Cortex of kidney (tissue), 1 donor: Measurements from ENCODE around the gene PUDP.
"Not testable (repeated sequence)": the region's sequence is repeated elsewhere in the genome, so short reads cannot be mapped to it uniquely, and the experiment has no call there.

ENCODE experiments used
- DNase-seq: peaks from one replicate; lab custom pipeline; 2025; lab: John Stamatoyannopoulos, UW

The PUDP gene

DNA sequence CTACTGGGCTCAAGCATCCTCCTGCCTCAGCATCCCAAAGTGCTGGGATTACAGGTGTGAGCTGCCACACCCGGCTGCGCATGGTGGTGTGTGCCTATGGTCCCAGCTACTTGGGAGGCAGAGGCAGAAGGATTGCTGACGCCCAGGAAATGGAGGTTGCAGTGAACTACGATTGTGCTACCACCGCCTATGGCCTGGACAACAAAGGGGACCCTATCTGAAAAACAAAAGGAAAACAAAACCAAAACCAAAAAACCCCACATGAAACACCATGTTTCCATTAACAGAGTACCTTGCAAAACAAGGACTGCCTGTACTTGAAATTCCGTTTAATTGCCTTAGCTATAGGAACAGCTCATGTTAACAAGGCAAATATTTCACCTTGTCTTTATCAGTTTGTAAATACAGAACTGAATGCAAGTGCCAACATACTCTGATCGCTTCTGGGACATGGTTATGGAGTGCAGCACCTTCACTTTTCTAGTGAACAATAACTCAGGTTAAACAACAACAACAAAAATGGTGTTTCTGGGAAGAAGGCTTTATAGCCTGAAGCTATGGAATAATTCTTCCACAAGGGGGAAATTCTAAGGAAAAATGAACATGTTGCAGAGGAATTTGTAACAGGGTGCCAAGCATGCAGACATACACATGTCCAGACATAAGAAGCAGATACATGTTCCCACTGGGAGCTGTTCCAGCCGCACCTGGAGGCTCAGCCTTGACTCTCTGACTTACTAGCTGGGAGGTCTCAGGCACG, 73.6 kb downstream of the PUDP start:
- no peak for DNase-seq

DNA sequence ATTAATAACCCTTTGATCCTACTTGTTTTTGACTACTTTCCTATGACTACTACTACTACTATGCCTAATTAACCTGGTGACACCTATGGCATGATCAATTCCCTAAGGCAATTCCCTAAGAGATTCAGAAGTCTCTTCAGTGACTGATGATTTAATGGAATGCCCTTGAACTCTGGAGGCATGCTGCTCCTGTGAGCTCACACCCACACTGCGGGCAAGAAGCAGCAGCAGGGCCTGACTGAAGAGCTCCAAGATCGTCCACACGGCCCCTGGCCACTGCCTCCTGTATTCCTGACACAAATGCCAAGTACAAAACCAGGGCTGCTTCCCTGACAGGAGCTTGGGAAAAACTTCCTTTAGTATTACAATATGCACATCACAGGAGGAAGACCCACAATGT, 74.6 kb downstream of the PUDP start:
- no peak for DNase-seq

DNA sequence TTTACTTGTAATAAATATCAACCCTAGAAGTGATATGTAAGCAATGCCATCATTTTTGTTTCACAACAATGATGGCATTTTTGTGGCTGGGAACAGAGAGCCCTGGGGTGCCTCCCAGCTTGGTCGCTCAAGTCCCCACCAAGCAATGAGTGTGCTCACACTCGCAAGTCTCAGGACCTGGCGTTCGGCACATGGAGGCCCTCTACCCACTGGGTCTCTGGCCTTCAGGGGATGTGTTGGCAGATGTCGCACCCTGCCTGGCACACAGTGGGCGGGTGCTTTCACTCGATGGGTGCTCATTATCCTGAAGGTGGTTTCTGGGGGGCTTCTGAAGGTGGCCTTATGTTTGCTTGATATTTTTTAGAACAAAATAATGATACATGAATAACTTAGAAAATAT, 75.1 kb downstream of the PUDP start:
- DNase-seq = no peak

DNA sequence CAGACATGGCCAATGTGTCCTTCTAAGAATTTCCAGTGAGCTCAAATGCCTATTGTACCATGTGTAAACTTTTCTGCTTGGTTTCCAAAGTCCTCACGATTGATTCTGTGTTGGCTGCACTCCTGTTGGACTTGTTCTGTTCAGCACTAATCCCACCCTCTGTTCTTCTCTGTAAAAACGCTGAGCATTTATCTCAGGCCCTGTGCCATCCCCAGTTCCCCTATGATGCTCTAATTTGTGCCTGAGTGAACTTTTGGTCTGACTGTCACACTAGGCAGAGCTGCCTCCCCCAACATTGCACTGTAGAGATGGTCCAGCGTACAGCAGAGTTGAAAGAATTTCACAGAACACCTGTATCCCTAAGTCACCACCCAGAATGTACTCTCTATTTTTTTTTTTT, 76.6 kb downstream of the PUDP start:
- DNase-seq = no peak

DNA sequence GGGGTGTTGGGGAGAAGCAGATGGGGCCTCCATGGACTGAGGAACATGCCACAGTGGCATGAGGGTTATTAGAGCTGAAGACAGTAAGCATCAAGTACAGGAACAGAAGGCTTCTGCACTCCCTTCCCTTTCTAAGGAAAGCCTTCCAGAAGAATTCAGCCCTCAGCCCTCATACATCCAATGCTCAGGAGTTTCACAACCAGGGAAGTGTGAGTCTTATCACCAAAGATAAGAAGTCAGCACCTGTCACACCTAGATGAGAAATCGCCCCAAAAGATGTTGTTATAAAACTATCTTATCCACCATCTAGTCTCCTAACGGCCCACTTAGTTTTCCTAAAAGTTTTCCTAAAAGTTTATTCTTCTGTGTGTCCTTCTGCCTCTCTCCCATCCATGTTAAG, 78.4 kb downstream of the PUDP start:
- no peak for DNase-seq

DNA sequence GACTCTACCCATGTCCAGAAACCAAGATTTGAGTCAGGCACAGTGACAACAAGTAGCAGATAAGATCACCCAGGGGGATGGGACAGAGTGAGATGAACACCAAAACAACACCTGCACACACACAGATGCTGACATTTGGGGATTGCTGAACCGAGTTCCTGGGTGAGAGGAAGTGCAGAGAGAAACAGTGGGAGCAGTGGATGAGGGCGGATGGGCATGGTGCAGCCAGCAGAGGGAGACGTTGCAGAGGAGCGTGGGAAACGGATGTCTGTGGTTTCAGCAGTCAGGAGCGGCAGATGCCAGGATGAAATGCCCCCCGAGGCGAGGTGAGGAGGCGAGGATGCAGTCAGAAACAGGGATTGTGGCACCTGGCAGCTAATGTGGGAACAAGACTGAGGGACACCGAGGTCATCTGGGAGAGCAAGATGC, 79.0 kb downstream of the PUDP start:
- no peak for DNase-seq

DNA sequence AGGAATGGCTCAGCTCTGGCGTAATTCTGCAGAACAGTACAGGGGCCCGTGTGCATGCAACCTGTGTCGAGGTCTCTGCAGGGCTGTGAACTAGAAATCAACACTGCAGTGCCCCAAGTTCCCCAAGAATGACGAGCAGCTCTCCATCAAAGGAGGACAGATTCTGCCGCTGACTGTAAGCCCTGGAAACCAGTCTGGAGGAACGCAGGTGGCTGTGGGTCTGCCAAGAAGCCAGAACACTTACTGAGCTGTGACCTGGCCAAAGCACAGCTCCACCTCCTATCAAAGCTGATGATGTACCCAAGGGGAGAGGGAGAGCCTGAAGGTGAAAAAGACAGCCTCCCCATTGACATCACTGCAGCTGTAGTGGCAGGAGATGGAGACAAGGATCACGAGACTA, 80.7 kb downstream of the PUDP start:
- no peak for DNase-seq

DNA sequence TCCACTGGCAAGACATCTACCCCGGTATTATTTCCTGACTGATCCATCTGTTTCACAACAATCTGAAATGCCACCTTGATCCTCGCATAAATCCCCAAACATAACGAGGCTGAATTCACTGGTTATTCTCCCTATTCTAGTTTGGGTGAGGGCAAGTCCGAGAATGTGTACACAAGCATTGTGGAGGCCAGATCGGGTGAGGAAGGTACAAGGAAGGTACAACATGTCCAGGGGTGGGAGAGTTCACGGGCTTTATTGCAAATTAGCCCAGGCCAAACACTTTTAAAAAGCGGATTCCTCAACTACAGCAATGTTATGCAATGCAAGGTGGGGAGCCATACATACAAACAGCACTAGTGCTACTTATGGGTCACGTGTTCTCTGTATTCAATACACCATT, 82.5 kb downstream of the PUDP start:
- no peak for DNase-seq

DNA sequence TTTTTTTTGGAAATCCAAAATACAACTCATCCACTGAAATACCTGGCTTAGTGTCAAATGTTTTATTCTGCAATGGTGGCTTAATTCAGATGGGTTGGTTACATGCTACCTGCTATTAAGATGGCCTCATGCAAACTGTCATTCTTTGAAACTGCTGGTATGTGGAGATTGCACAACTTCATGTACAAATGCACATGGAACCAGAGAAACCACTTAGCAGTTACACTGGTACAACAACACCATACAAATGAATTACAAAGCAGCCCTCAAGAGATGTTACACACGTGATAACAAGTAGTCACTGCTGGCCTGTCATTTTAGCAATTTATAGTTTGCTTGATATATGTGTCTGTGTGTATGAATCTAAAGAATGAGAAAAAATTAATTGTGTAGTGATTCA, 85.0 kb downstream of the PUDP start:
- DNase-seq = no peak

DNA sequence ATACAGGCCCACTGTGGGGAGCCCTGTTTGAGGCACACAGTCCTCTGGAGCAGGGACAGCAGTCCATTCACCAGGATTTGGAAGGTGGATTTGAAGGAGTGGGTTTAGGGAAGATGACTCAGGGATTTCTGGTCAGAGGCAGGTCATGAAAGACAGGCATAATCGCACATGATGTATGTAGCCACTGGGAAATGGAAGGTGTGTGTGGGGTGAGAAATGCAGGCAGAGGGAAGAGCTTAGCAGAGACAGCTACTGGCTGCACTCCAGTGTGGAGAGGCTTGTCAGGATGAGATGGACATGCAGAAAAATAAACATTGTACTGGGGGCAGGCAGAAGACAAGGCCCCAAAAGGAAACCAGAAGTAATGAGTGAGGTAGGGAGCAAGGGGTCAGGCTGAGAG, 85.7 kb downstream of the PUDP start:
- DNase-seq = no peak

DNA sequence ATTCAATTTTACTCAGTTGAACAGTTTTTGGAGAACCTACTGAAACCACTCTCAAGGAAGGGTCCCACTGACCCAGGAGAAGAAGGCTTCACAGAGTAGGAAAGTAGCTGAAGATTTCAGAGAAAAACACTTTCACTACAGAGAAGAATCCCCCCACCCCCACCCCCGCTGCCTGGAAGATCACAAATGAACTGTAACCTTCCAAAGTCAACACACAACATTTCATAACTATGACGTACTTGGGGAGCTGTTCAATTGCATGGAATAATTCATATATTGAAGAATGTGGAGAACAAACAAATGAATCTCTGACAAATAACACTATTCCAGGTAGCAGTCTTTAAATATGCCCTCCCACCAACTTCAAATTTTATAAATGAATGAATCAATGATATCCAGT, 86.5 kb downstream of the PUDP start:
- DNase-seq = no peak

DNA sequence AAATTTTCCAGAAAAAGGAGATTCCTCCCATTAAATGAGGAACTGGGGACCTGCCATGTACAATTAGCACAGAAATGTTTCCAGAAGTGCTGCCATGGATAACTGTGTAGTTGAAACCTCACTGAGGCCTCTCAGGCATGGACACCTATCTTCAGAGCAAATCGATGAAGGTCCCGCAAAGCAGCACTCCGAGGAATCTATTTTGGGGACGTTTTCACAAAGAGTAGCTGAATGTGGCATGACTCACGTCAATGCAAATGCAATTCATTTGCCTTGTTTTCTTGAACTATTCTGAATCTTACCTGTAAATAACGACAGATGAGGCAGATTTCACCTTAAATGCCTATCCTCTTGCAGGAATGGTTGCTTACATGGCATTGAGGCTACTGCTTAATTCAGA, 87.5 kb downstream of the PUDP start:
- no peak for DNase-seq

DNA sequence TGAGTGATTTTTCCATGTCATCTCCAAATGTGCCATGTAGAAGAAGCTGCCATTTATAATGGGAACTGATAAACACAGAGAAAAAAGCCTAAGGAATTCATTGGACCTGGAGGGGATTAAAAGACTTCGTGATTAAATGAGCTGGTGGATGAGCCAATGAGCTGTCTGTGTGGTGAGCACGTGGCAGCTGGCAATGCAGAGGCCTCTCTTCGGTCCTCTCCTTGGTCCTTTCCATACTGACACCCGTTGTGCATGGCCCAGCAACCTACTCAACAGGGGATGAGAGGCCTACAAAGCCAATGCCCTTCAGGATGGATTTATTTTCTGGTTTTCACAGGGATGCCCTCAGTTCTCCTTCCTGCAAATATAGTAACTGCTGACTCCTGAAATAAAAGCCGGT, 88.1 kb downstream of the PUDP start:
- no peak for DNase-seq

DNA sequence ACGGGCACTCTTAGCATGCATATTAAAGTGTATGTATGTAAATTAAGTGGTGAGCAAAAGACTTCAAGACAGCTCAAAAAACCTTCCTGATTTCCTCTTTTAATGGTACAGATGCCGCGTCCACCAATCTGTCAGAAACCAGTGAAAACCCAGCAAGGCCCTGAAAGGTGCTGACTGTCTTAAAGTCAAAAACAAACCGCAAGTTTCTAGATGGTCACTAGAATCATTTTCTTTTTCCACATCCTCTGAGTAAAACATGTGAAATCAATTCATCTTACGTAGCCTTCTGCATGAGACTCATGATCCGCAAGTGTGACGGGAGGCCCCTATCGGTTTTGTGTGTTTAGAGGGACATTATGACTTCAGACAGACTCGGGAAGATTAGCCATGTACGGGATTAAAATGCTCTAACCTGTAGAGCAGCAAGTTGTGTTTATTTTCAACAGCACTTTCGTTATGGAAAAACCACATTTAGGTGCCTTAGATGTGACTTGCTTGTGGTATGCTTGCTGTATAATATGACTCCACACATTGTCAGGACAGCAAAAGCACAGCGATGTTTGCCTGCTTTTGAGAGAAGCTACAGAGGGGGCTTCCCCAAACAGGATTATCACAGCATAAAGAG, 88.6 kb downstream of the PUDP start:
- no peak for DNase-seq

DNA sequence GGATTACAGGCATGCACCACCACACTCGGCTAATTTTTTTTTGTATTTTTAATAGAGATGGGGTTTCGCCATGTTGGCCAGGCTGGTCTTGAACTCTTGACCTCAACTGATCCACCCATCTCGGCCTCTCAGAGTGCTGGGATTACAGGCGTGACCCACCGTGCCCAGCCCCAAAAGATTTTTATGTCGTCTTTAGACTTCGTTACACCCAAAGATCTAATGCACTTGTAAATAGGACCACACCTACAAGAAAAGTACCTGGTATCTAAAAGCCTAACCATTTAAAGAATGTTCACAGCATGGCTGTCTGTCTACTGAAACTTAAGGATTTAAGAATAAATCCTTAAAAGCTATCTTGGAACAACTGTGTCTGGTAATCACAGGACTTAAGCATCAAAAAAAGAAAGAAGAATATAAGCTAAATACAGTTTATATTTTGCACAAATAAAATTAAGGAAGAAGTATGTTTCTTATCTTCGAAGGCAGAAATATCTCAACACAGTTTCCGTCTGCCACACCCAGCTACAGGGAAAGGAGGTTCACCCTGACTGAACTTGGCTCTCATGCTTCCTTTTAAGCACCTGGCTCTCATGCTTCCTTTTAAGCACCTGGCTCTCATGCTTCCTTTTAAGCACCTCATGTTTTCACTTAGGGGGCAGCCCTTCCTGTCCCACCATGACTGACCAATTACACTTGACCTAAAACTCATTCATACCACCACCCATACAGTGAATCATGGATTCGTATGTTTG, 92.4 kb downstream of the PUDP start:
- DNase-seq = no peak

DNA sequence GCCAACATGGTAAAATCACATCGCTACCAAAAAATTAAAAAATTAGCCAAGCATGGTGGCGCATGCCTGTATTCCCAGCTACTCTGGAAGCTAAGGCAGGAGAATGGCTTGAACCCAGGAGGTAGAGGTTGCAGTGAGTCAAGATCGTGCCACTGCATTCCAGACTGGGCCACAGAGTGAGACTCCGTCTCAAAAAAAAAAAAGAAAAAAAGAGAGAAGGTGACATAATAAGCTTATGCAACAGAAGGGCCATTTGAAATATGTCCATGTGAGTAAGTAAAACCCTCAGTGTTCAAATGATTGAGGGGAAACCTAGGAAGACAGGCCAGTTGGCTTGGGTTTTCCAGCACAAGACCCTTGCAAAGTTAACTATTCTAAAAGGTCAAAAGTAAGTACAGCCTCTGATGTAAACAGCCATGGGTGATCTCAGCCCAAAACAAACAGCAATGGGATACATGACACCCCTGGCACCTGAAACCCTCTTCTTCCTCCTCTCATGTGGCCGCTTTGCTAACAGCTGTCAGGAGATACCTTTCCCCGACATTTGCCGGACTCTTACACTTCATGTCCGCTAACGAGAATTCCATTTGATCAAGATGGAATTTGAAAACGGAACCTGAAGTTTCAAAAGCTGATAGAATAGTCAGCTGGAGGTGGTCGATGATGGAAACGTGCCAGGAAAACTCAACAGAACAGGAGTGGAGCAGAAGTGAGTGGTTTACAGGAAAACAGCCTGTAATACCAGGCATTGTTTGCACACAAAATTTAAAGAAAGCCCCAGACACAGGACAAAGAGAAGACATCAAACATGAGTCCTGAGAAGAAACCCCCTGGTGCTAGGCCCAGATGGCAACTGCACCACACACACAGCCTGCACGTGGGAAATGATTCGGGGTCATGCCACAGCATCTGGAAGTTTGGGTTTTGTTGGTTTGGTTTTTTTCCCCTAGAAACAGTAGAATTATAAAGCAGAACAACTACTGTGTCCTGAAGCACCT, 93.4 kb downstream of the PUDP start:
- no peak for DNase-seq

DNA sequence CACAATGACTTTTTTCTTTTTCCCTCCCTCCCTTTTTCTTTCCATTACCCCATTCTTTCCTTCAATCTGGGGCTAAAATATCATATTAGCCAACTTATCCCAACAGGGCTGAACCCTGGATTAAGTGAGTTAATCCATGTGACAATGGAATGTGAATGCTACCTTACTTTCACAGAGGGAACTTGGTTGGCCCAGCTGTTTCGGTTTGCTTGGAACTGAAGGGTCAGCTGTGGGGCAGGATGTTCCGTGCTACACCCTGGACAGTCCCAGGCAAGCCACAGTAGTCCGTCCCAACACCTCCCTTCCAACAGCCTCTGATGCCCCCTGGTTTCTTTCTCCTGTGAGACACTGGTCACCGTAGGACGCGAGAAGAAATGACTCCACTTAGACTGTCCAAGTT, 95.4 kb downstream of the PUDP start:
- DNase-seq = no peak

DNA sequence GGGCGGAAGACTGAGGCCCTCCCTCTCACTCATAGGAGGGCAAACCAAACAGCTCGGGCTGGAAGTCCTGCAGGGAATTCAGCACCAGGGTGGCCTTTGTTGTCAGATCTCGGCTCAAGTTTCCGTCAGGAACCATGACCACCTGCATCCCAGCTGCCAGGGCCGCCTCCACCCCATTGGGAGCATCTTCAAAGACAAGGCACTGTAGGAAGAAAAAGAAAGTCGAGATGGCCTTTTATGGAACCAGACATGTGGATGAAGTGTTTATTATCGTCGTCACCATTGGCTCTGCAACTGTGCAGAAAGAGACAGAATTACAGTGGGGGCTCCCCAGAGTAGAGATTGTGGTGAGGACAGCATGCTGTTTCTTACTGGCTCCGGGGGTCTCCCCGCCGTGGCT, 97.7 kb downstream of the PUDP start:
- DNase-seq = no peak

DNA sequence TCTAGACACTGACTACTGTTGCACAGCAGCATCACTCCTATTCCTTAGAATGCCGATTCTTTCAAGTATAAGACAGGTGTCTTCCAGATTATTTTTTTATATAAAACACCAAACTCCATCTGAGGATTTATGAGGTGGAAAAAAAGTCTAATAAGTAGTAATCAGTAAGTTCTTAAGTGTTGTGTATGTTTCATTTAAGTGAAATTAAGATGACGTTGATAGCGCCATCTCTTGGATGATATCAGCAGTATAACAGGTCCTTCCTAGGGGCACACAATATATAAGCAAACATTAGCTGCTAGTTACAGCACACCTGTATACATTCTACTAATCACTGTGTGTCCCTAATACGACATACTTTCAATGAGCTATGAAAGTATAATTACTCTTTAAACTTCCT, 100.0 kb downstream of the PUDP start:
- DNase-seq = no peak

DNA sequence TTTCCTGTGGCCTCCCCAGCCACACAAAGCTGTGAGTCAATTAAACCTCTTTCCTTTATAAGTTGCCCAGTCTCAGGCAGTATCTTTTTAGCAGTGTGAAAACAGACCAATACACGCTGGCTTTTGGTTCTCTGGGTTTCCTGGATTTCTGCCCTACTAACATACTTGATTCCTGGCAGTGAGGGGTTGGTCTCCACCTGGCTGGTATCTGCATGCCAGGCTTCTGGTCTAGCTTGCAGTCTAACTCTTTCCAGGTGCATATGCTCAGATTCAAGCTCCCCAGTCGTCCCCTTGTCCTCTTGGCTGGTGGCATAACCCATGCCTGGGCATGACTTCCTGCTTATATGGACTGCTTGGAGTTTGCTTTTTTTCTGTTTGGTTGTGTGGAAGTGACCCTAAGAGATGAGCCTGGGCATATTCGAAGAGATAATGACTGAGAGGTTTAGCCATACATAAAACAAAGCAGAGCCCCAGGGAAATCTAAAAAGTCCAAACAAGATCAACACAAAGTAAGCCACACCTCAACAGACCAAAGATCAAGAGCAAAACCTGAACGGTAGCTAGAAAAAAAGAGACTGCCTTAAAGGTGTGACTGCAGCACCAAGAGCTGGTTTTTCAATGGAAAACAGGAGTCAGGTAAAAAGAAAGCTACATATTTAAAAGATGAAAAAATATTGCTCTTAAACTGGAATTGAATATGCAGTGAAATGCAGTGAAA, 102.6 kb downstream of the PUDP start:
- DNase-seq = no peak

DNA sequence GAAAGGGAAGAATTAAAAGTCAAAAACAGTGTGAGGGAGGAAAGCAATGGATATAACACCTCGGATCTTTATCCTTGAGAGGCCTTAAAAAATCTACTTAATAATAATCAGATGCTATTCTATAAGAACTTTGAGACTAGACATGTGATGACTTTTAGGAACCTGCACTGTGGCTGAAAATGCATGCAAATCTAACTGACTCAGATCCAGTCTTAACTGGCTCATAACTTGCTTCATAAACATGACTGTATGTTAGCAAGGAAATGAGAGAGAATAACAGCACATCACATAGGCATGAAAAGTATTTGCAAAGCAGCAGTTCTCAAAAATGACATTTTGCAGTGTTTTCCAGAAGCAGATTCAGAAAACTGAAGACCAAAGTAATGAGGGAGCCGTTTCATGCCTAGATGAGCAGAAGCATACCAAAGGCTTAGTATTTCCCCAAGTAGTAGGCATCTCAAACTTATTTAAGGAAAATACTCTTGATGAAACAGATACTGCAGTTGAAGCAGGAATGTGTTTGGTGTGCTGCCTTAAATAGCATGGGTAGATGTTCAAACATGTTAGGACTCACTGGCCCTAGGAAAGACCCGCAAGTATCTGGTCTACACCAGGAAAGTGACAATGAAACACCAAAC, 104.0 kb downstream of the PUDP start:
- not testable (repeated sequence) for DNase-seq
